GM18907 (cell line): ENCODE data around the gene PSMA4.
"Not testable (repeated sequence)": the region's sequence is repeated elsewhere in the genome, so short reads cannot be mapped to it uniquely, and the experiment has no call there.

ENCODE experiments used
- ATAC-seq: cut with Tn5 transposase; IDR thresholded peaks from one replicate; pipeline ENCODE4 v1.9.1; 2021; ENCODE audit warnings: mild to moderate bottlenecking, moderate library complexity; ENCODE audit not compliant: unreplicated experiment

PSMA4 gene

GRCh38 chr15:78550815-78551214 is 10.6 kb downstream of the PSMA4 start:
- no peak for ATAC-seq

DNA sequence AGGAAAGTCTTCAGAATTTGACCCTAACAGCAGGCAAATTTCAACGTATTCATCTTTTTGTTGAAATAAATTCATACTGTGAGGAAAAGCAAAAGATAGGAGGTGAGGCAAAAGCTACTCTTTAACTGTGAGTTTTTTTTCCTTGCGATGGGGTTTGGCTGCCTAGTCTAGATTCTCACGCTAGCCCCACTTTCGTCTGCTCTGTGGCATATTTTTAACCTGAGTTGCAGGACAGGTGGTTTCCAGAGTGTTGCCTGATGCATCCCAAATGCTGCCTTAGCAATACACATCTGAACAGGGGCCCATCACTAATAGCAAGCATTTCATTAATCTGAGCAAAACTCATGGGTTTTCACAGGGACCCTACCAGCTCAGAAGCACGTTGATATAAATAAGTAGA is 11.7 kb downstream of the PSMA4 start:
- no peak for ATAC-seq

- ATAC-seq, result no peak
Observed at GRCh38 chr15:78552597-78552996, 12.4 kb downstream of the PSMA4 start.

DNA sequence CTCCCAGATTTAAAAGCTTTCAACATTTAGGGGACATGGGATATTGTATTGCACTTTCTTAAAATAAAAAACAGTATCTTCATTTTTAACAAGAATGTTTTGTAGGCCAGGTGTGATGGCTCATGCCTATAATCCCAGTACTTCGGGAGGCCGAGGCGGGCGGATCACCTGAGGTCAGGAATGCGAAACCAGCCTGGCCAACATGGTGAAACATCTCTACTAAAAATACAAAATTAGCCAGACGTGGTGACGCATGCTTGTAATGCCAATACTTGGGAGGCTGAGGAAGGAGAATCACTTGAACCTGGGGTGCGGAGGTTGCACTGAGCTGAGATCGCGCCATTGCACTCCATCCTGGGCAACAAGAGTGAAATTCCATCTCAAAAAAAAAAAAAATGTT is 20.0 kb downstream of the PSMA4 start:
- ATAC-seq, result not testable (repeated sequence)

DNA sequence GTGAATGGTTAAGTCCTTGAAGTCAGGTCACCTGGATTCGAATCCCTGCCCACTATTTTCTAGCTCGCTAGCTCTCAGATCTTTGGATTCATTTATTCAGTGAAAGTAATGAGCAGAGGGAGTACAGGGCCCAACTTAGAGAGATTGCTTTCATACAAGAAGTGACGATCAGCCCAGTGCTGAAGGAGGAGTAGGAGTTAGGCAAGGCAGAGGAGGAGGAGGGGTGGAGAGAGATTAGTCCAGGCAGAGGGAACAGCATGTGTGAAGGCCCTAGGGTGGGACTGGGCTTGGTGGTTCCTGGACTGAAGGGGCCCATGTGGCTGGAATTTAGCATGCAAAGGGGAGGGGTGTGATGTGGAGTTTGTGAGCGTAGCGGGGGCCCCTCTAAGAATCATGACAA is 21.2 kb downstream of the PSMA4 start:
- ATAC-seq, result no peak

GRCh38 chr15:78563092-78563491 is 22.8 kb downstream of the PSMA4 start:
- ATAC-seq, result no peak

GRCh38 chr15:78564743-78565096 is 24.5 kb downstream of the PSMA4 start:
- ATAC-seq, result peak; percentile 8

- ATAC-seq, result peak; percentile 84
Observed at GRCh38 chr15:78565097-78565950, 25.1 kb downstream of the PSMA4 start, which contains the start of gene CHRNA5. Gene CHRNA5, plus strand, starts transcription at chr15:78565520. Its CDS starts 200 bp downstream, at chr15:78565720.

- peak; percentile 22 for ATAC-seq
Observed at GRCh38 chr15:78565951-78566774, 25.9 kb downstream of the PSMA4 start.

GRCh38 chr15:78567531-78567930 is 27.3 kb downstream of the PSMA4 start:
- no peak for ATAC-seq

GRCh38 chr15:78570710-78571109 is 30.5 kb downstream of the PSMA4 start:
- ATAC-seq, result no peak

DNA sequence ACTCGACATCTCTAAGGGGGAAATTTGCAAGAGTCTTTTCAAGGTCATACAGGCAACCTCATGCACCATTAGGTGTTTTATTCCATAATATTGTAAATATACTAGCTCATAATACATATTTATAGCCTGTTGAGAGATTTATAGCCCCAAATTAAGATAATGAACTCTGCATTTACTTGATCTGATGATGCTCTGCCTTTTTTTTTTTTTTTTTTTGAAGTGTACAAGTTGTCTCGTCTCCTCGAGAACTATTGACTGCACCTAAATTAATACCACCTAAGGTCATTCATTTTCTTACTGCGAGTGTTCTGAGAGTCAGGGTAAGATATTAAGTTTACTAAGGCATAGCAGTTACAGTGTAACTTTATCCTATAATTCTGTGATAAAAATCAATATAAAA is 31.1 kb downstream of the PSMA4 start:
- no peak for ATAC-seq

DNA sequence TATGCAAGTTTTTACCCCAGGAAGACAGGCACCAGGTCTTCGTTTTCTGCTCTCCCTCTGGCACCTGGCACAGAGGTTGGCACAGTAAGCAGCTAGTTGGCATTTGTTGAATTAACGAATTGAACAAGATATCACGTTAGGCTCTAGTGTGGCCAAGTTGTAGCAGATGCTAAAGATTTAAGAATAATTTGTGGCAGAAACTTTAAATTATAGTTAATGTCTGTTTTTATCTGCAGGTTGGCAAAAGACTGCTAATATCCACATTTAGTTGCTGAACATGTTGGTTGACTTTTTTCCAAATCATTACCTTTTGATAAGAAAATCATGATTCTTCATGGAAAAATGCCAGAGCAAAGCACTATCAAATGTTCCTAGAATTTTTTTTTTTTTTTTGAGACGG is 33.2 kb downstream of the PSMA4 start:
- ATAC-seq, result no peak

DNA sequence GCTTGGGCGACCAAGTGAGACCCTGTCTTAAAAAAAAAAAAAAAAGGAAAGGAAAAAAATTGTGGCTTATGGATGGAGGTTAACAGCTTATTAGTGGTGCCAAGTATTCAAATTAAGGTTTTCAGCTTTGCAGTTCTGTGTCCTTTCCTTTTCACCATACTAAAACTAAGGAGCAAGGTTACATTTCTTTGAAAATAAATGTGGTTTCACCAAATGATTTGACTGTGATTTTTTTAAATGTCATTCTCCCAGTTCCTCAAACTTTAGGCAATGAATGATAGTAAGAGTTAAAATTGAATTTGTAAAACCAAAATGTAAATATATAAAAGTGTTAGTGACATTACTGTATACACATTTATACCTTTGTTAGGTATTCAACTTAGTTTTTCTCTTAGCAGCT is 34.7 kb downstream of the PSMA4 start:
- ATAC-seq, result no peak

DNA sequence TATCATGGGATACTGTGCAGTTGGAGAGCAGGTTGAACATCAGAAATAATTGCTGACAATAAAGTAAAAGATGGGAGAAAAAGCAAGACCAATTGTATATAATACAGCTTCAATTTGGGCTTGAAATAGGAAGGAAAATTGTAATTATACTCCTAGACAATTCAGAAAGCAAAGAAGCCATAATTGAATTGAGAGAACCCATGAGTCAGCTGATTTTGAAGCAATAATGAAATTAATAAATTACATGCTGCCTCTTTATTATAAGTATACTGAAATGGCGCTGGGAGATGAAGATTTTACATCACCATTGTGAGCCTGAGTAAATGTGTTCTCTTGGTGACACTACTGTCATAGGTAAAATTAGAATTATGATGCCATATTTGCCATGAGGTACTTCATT is 57.3 kb downstream of the PSMA4 start:
- ATAC-seq, result no peak

DNA sequence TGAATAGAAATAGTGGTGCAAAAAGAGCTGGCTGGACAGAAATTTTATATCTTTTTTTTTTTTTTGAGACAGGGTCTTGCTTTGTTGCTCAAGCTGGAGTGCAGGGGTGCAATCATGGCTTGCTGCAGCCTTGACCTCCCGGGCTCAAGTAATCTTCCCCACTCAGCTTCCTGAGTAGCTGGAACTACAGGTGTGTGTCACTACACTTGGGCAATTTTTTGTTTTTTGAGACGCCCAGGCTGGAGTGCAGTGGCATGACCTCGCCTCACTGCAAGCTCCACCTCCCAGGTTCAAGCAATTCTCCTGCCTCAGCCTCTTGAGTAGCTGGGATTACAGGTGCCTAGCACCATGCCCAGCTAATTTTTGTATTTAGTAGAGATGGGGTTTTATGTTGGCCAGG is 58.1 kb downstream of the PSMA4 start:
- ATAC-seq, result no peak

GRCh38 chr15:78599189-78599588 is 58.9 kb downstream of the PSMA4 start:
- ATAC-seq, result no peak
